Lung (tissue), 16 donors: Measurements from ENCODE around the gene CBX5. TPM values are rescaled to one million over a fixed set of nuclear protein-coding genes. Genes with fewer than 3 reads are reported as not detected.
A peak's percentile ranks its signal among the peaks of the same experiment; 100 is the strongest.
"Not testable (repeated sequence)": the region's sequence is repeated elsewhere in the genome, so short reads cannot be mapped to it uniquely, and the experiment has no call there.

Source experiments
- ATAC-seq: fragments of 200-7000 bp; cut with Tn5 transposase; one replicate; pipeline ENCODE4 v1.9.1; 2020; ENCODE audit warnings: moderate number of reproducible peaks; ENCODE audit not compliant: insufficient read depth, low FRiP score
- DNase-seq, 3 donors: peaks; one replicate each; pipeline ENCODE4 v3.0.0-alpha.2; 2013 to 2017
- H3K27ac ChIP-seq, 2 donors: one replicate each; pipeline ENCODE4 v1.5.1; 2013; ENCODE audit warnings: mild to moderate bottlenecking in 2 of 2, moderate library complexity in 2 of 2, control low read depth in 1 of 2, inconsistent platforms in 1 of 2, low read depth in 1 of 2, low read length in 1 of 2
- H3K27me3 ChIP-seq, 3 donors: one replicate each; pipeline ENCODE4 v1.5.1; 2013; ENCODE audit warnings: low read length in 2 of 3; ENCODE audit not compliant: control insufficient read depth in 3 of 3, insufficient read depth in 3 of 3
- H3K36me3 ChIP-seq, 4 donors: one replicate each; pipeline ENCODE4 v1.5.1; 2013; ENCODE audit warnings: low read length in 4 of 4, mild to moderate bottlenecking in 1 of 4, moderate library complexity in 1 of 4; ENCODE audit not compliant: control insufficient read depth in 4 of 4, insufficient read depth in 4 of 4
- H3K4me1 ChIP-seq, 5 donors: one replicate each; pipeline ENCODE4 v1.5.1; 2013; ENCODE audit warnings: low read length in 5 of 5, mild to moderate bottlenecking in 2 of 5, moderate library complexity in 1 of 5; ENCODE audit not compliant: control insufficient read depth in 5 of 5, insufficient read depth in 5 of 5
- H3K4me3 ChIP-seq: one replicate; pipeline ENCODE4 v1.5.1; 2013; ENCODE audit warnings: mild to moderate bottlenecking, control low read depth, moderate library complexity
- H3K9ac ChIP-seq, 2 donors: one replicate each; pipeline ENCODE4 v1.5.1; 2013; ENCODE audit warnings: low read length in 2 of 2, control low read depth in 1 of 2; ENCODE audit not compliant: insufficient read depth in 1 of 2
- H3K9me3 ChIP-seq, 4 donors: one replicate each; pipeline ENCODE4 v1.5.1; 2013; ENCODE audit warnings: low read length in 3 of 4, mild to moderate bottlenecking in 1 of 4, moderate library complexity in 1 of 4; ENCODE audit not compliant: control insufficient read depth in 4 of 4, insufficient read depth in 3 of 4
- WGBS, 2 donors: extraction: QIAGEN DNeasy Blood & Tissue Kit; methylation state at CpG; one replicate each; pipeline ENCODE4 v1.1.7; 2013; 5-methylcytosine and 5-hydroxymethylcytosine counted together
- long read RNA-seq, 5 donors: transcript quantifications; one replicate each; lab custom pipeline, GENCODE V29; 2026
- polyA plus RNA-seq, 2 donors: library from polyadenylated mRNA; stranded (reverse); fragments of 200-250 nt; gene quantifications; one replicate each; pipeline ENCODE4 v1.2.1, GENCODE V29; 2013
- total RNA-seq, 2 donors: library from RNA; depleted of rRNA in 1 of 2; stranded (reverse); fragments of >200 nt in 1 of 2; gene quantifications; one replicate each; pipeline ENCODE4 v1.2.1, GENCODE V29; 2014 to 2021
- TF ChIP-seq, protein P1 (sequence below): IDR thresholded peaks from 2 replicates; pipeline ENCODE4 v1.5.1; 2012; ENCODE audit warnings: mild to moderate bottlenecking; ENCODE audit errors: control extremely low read depth, extremely low read depth
- donor health status: control.
- donor health status: control.
- donor health status: Bipolar disorder and iron deficiency.
- donor health status: healthy.
- donor health status: DM: yes; HTN: yes; CAD: no.

The CBX5 gene
- total RNA-seq (10 to 100 TPM; 50.9 to 78.3 TPM), polyA plus RNA-seq (1 to 10 TPM; 8.3 to 9.8 TPM)
- long read RNA-seq, donor 1, full-length matches to known transcripts = 33 of 3,184 reads
- long read RNA-seq, donor 1, partial matches to known transcripts = 1,369 of 3,184 reads
- long read RNA-seq, donor 1, other reads (novel, unspliced or antisense) = 1,782 of 3,184 reads
- long read RNA-seq, donor 2, full-length matches to known transcripts = 9 of 1,732 reads
- long read RNA-seq, donor 2, partial matches to known transcripts = 1,191 of 1,732 reads
- long read RNA-seq, donor 2, other reads (novel, unspliced or antisense) = 532 of 1,732 reads
- long read RNA-seq, donor 3, full-length matches to known transcripts = 16 of 2,240 reads
- long read RNA-seq, donor 3, partial matches to known transcripts = 2,016 of 2,240 reads
- long read RNA-seq, donor 3, other reads (novel, unspliced or antisense) = 208 of 2,240 reads
- long read RNA-seq, donor 4, full-length matches to known transcripts = 7 of 37 reads
- long read RNA-seq, donor 4, partial matches to known transcripts = 30 of 37 reads
- long read RNA-seq, donor 4, other reads (novel, unspliced or antisense) = 0 of 37 reads
- long read RNA-seq, donor 5, full-length matches to known transcripts = 36 of 4,344 reads
- long read RNA-seq, donor 5, partial matches to known transcripts = 2,468 of 4,344 reads
- long read RNA-seq, donor 5, other reads (novel, unspliced or antisense) = 1,840 of 4,344 reads

DNA sequence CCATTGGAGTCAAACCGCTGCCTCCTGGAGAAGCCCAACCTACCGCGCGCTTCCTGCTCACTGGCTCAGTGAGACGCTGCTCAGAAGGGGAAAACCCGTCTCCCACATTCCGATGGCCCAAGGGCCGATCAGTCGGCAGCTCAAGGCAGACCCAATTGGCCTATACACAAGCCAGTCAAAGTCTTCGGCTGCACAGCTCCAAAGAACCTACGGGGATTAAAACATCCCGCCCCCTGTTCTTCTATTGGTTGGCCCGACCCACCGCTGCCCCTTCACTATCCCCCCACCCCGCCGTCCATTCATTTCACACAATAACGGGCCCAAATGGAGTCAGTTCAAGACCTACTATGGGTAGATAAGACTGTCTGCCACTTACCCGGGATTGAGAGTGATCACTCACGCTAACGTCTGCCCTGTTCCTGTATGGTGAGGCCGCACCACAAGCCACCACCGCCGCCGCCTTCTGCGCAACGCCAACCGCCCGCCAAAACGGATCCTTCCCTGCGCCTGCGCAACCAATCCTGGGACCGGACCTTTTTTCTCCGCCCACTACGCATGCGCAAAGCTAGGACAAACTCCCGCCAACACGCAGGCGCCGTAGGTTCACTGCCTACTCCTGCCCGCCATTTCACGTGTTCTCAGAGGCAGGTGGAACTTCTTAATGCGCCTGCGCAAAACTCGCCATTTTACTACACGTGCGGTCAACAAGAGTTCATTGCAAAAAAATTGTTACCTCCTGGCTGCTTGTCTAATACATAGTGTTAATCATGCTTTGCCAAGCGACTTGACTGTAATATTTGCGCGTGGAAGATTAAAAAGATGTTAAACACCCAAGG, at the start of gene CBX5:
CBX5 (minus strand) TSS at position 491 of the 836 bp plus-strand sequence. CDS start 22,472 bp downstream, outside the sequence.
- Histone ChIP-seq H3K9ac (peak within 1 kb of the TSS; percentile 99 to 100), H3K27ac (peak within 1 kb of the TSS; percentile 86 to 88), H3K36me3 (peaks cover 9 to 40% (median 24%) of the 10 kb centered on the region in 4 donors), H3K27me3 (no peaks in the 10 kb centered on the region), H3K9me3 (no peaks in the 10 kb centered on the region), H3K4me1 (peaks cover 6 to 47% (median 16%) of the 10 kb centered on the region in 5 donors), H3K4me3 (peak within 1 kb of the TSS; percentile 92)
- ATAC-seq (peak; percentile 81), DNase-seq (peak; percentile 100)
- WGBS, 2 donors = 0 to 1% methylated on average over 49 of the region's 49 CpGs
- TF ChIP-seq, protein P1, sequence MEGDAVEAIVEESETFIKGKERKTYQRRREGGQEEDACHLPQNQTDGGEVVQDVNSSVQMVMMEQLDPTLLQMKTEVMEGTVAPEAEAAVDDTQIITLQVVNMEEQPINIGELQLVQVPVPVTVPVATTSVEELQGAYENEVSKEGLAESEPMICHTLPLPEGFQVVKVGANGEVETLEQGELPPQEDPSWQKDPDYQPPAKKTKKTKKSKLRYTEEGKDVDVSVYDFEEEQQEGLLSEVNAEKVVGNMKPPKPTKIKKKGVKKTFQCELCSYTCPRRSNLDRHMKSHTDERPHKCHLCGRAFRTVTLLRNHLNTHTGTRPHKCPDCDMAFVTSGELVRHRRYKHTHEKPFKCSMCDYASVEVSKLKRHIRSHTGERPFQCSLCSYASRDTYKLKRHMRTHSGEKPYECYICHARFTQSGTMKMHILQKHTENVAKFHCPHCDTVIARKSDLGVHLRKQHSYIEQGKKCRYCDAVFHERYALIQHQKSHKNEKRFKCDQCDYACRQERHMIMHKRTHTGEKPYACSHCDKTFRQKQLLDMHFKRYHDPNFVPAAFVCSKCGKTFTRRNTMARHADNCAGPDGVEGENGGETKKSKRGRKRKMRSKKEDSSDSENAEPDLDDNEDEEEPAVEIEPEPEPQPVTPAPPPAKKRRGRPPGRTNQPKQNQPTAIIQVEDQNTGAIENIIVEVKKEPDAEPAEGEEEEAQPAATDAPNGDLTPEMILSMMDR = no peak

DNA sequence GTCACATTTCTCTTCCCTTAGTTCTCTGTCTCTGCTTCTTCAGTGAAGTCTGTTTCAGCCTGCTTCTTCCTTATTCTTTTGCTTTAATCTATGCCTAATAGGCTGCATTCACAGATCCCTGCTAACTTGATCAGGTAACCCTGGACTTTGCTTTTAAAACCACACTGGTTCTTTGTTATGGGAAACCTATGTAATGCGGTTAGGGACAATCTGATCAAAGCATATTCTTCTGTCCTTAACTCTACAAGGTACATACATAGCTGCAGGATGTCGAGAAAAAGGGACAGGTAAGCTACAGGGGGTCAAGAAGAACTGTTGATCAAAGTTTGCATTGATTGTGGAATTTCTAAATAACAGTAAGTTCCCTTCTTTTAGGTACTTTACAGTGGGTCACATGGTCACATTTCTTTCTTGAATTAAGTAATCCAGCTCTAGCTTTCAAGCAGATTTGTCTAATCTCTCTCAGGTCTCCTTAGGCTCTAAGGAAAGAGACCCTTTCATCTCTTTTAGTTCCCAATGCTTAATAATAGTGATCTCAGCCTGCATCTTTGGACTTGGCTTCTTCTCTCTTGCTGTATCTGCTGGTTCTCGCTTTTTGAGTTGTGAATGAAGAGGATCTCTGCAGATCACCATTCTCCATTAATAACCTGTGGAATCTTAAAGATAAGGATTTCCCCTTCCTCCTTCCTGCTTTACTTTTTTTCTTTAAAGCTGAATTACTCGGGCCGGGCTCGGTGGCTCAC, 48.8 kb upstream of the CBX5 start:
- H3K9me3 ChIP-seq = no peaks in the 10 kb centered on the region
- H3K27ac ChIP-seq = no peak overlapping the region
- no peaks in the 10 kb centered on the region for H3K27me3 ChIP-seq
- 68 to 90% methylated on average over 6 of the region's 6 CpGs for WGBS, 2 donors
- H3K4me3 ChIP-seq = no peak overlapping the region
- H3K4me1 ChIP-seq = peaks cover 0 to 7% (median 5%) of the 10 kb centered on the region in 5 donors
- ATAC-seq (no peak), DNase-seq (no peak)
- no peak overlapping the region for H3K9ac ChIP-seq
- TF ChIP-seq, protein P1 = no peak
- peaks cover 0 to 8% (median 2%) of the 10 kb centered on the region in 4 donors for H3K36me3 ChIP-seq

DNA sequence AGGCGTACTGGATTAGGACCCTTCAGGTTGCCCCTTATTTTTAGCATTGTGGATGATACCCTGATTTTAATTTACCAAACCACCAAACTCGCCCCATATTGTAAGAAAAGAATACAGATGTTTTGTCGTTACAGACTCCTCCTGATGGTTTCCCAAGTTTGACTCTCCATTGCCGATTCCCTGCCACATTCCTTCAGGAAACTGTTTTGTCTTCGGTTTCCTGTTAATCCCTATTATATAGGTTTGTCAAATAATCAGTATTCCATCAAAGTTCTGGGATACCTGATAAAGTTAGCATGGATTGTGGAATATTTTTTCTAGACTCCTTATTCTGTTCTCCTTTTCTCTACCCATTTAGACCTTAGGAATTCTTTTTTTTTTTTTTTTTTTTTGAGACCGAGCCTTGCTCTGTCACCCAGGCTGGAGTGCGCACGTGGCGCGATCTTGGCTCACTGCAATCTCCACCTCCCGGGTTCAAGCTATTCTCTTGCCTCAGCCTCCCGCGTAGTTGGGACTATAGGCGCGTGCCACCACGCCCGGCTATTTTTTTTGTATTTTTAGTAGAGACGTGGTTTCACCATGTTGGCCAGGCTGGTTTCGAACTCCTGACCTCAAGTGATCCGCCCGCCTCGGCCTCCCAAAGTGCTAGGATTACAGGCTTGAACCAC, 45.7 kb upstream of the CBX5 start:
- H3K4me1 ChIP-seq, H3K36me3 ChIP-seq, DNase-seq, H3K27me3 ChIP-seq, ATAC-seq, H3K9me3 ChIP-seq: not testable (repeated sequence)
- Histone ChIP-seq H3K4me3 (peak overlapping the region; percentile 76), H3K27ac (peak overlapping the region; percentile 77 to 93), H3K9ac (peak overlapping the region; percentile 52 to 100)
- WGBS, 2 donors = 43 to 48% methylated on average over 22 of the region's 22 CpGs
